IMR-90 (cell line): ENCODE measurements around the gene ITSN2. TPM values are rescaled to one million over a fixed set of nuclear protein-coding genes. Genes with fewer than 3 reads are reported as not detected.

Experiments
- ATAC-seq: fragments of 200-7000 bp; cut with Tn5 transposase; 2 replicates; pipeline ENCODE4 v1.9.1; 2020; ENCODE audit warnings: low read depth, mild to moderate bottlenecking, moderate library complexity
- BruUV-seq: library from RNA; stranded (reverse); fragments of 400-500 nt; replicated peaks from 2 replicates; lab custom pipeline; 2021; lab: Mats Ljungman, UMichigan
- CTCF ChIA-PET: fragments of 300-600 bp; formaldehyde crosslinking; extraction: SDS; loops from one replicate; lab custom pipeline; 2021; ENCODE audit warnings: antibody characterized with exemption; lab: Yijun Ruan, JAX
- POLR2A ChIA-PET: fragments of 300-600 bp; sonication (Branson Sonifier 250); formaldehyde crosslinking; loops from one replicate; lab custom pipeline; 2022; ENCODE audit warnings: antibody characterized with exemption; ENCODE audit not compliant: unreplicated experiment; lab: Charles Lee
- DNase-seq: peaks from one replicate; pipeline ENCODE4 v3.0.0; 2013
- H2AFZ ChIP-seq: replicated peaks from 2 replicates; pipeline ENCODE3; 2013; ENCODE audit warnings: low read length, mild to moderate bottlenecking; ENCODE audit not compliant: poor library complexity
- H2AK5ac ChIP-seq: 2 replicates; pipeline ENCODE4 v1.6.1; 2013; ENCODE audit warnings: low read depth, low read length, inconsistent platforms
- H2AK9ac ChIP-seq: replicated peaks from 2 replicates; pipeline ENCODE3; 2013; ENCODE audit warnings: mild to moderate bottlenecking, low read depth, low read length, moderate library complexity; ENCODE audit not compliant: poor library complexity
- H2BK120ac ChIP-seq: 2 replicates; pipeline ENCODE4 v1.6.1; 2013; ENCODE audit warnings: low read depth, low read length, inconsistent platforms
- H2BK15ac ChIP-seq: 3 replicates; pipeline ENCODE4 v1.6.1; 2013; ENCODE audit warnings: low read depth, low read length, inconsistent platforms
- H2BK20ac ChIP-seq: 2 replicates; pipeline ENCODE4 v1.6.1; 2013; ENCODE audit warnings: low read depth, mild to moderate bottlenecking, inconsistent platforms, low read length, moderate library complexity
- H2BK5ac ChIP-seq: 2 replicates; pipeline ENCODE4 v1.6.1; 2013; ENCODE audit warnings: mild to moderate bottlenecking, low read depth, low read length, inconsistent platforms; ENCODE audit not compliant: poor library complexity, severe bottlenecking
- H3K14ac ChIP-seq: replicated peaks from 2 replicates; pipeline ENCODE4 v1.6.1; 2013; ENCODE audit warnings: low read depth, low read length, inconsistent platforms
- H3K18ac ChIP-seq: 2 replicates; pipeline ENCODE4 v1.6.1; 2013; ENCODE audit warnings: low read depth, low read length, control low read depth
- H3K23ac ChIP-seq: 2 replicates; pipeline ENCODE4 v1.6.1; 2013; ENCODE audit warnings: low read depth, low read length, inconsistent platforms
- H3K27ac ChIP-seq: 2 replicates; pipeline ENCODE4 v1.5.1; 2013; ENCODE audit warnings: mild to moderate bottlenecking, control low read depth, low read length; ENCODE audit not compliant: insufficient read depth
- H3K27me3 ChIP-seq: 2 replicates; pipeline ENCODE4 v1.6.1; 2013; ENCODE audit warnings: low read length; ENCODE audit not compliant: control insufficient read depth, insufficient read depth
- H3K36me3 ChIP-seq: 2 replicates; pipeline ENCODE4 v1.6.1; 2013; ENCODE audit warnings: low read length, mixed read lengths; ENCODE audit not compliant: control insufficient read depth, insufficient read depth
- H3K4ac ChIP-seq: 2 replicates; pipeline ENCODE4 v1.6.1; 2013; ENCODE audit warnings: low read depth, low read length, inconsistent platforms
- H3K4me1 ChIP-seq: 2 replicates; pipeline ENCODE4 v1.6.1; 2013; ENCODE audit warnings: low read length, mixed read lengths; ENCODE audit not compliant: control insufficient read depth, insufficient read depth
- H3K4me2 ChIP-seq: 2 replicates; pipeline ENCODE4 v1.6.1; 2013; ENCODE audit warnings: low read depth, mild to moderate bottlenecking, control low read depth, low read length, moderate library complexity
- H3K4me3 ChIP-seq: 2 replicates; pipeline ENCODE4 v1.5.1; 2013; ENCODE audit warnings: low read depth, mild to moderate bottlenecking, control low read depth, low read length, moderate library complexity; ENCODE audit not compliant: insufficient read depth
- H3K56ac ChIP-seq: 2 replicates; pipeline ENCODE4 v1.6.1; 2013; ENCODE audit warnings: low read length, inconsistent platforms; ENCODE audit not compliant: insufficient read depth; ENCODE audit errors: extremely low read depth
- H3K79me1 ChIP-seq, 2 experiments: 2 replicates each; pipeline ENCODE4 v1.6.1; 2013; ENCODE audit warnings: low read length in 2 of 2, inconsistent platforms in 1 of 2, low read depth in 1 of 2
- H3K9ac ChIP-seq: 2 replicates; pipeline ENCODE4 v1.6.1; 2013; ENCODE audit warnings: low read depth, low read length, control low read depth
- H3K9me1 ChIP-seq: 2 replicates; pipeline ENCODE4 v1.6.1; 2013; ENCODE audit warnings: low read length, inconsistent platforms; ENCODE audit not compliant: insufficient read depth
- H3K9me3 ChIP-seq: 2 replicates; pipeline ENCODE4 v1.6.1; 2013; ENCODE audit warnings: low read length; ENCODE audit not compliant: control insufficient read depth, insufficient read depth
- H4K20me1 ChIP-seq: 2 replicates; pipeline ENCODE4 v1.6.1; 2013; ENCODE audit warnings: low read length, inconsistent platforms; ENCODE audit not compliant: insufficient read depth
- H4K5ac ChIP-seq: 2 replicates; pipeline ENCODE4 v1.6.1; 2013; ENCODE audit warnings: mild to moderate bottlenecking, low read depth, low read length, control low read depth
- H4K8ac ChIP-seq, 2 experiments: 2 replicates each; pipeline ENCODE4 v1.6.1; 2013; ENCODE audit warnings: low read depth in 2 of 2, low read length in 2 of 2, control low read depth in 1 of 2, inconsistent platforms in 1 of 2
- H4K91ac ChIP-seq: 2 replicates; pipeline ENCODE4 v1.6.1; 2013; ENCODE audit warnings: low read depth, low read length, inconsistent platforms; ENCODE audit not compliant: insufficient read depth
- FOS ChIP-seq: fragments of 150-350 bp; IDR thresholded peaks from 2 replicates; pipeline ENCODE4 v1.6.1; 2016; ENCODE audit warnings: low read depth, low read length
- MAFK ChIP-seq: IDR thresholded peaks from 2 replicates; pipeline ENCODE4 v1.6.1; 2012; ENCODE audit warnings: low read depth, low read length, improper control_type of control experiment
- MAZ ChIP-seq: IDR thresholded peaks from 2 replicates; pipeline ENCODE4 v1.6.1; 2012; ENCODE audit warnings: low read depth, mild to moderate bottlenecking, low read length, improper control_type of control experiment, moderate library complexity, borderline replicate concordance
- MXI1 ChIP-seq: IDR thresholded peaks from 2 replicates; pipeline ENCODE4 v1.6.1; 2012; ENCODE audit warnings: low read depth, mild to moderate bottlenecking, low read length, moderate library complexity, borderline replicate concordance
- NFE2L2 ChIP-seq: fragments of 150-350 bp; IDR thresholded peaks from 2 replicates; pipeline ENCODE4 v1.6.1; 2016; ENCODE audit warnings: low read depth, mild to moderate bottlenecking, low read length
- RFX5 ChIP-seq: IDR thresholded peaks from 2 replicates; pipeline ENCODE4 v1.8.0; 2012; ENCODE audit warnings: low read depth, mild to moderate bottlenecking, low read length, moderate library complexity
- WGBS, 2 experiments: methylation state at CpG; one replicate each; pipeline versions ENCODE4 v1.1.5 to v1.1.7; 2013; ENCODE audit warnings: missing lambda C conversion rate in 2 of 2; ENCODE audit not compliant: insufficient read length in 1 of 2; ENCODE audit errors: extremely low coverage in 2 of 2; 5-methylcytosine and 5-hydroxymethylcytosine counted together
- dilution Hi-C: fragments of 300-500 bp; cut with HindIII; formaldehyde crosslinking; loops from one replicate; pipeline ENCODE4 v1.14.3; 2018; ENCODE audit warnings: low sequenced_read_pairs; ENCODE audit not compliant: unreplicated experiment
- in situ Hi-C: fragments of 300-500 bp; cut with MboI; formaldehyde crosslinking; loops from 3 replicates; pipeline ENCODE4 v1.14.3; 2019; ENCODE audit warnings: low sequenced_read_pairs, inconsistent platforms, mixed read lengths
- intact Hi-C: fragments of 100-400 bp; cut with micrococcal nuclease; formaldehyde crosslinking; loops from 2 replicates; pipeline ENCODE4 v1.10.0; 2022
- polyA plus RNA-seq, 3 experiments: library from polyadenylated mRNA; depleted of rRNA; stranded (reverse); fragments of >200 nt; gene quantifications; 2 replicates each; pipeline ENCODE4 v1.2.3, GENCODE V29; 2012; ENCODE audit warnings: low replicate concordance in 1 of 3
- total RNA-seq: library from RNA; depleted of rRNA; stranded (reverse); fragments of >200 nt; gene quantifications from 2 replicates; pipeline ENCODE4 v1.2.3, GENCODE V29; 2012

The ITSN2 gene
- total and polyA plus RNA-seq, 2 of the 4 experiments (the other 2 are of a cell fraction): 10.7 to 17.2 TPM

DNA sequence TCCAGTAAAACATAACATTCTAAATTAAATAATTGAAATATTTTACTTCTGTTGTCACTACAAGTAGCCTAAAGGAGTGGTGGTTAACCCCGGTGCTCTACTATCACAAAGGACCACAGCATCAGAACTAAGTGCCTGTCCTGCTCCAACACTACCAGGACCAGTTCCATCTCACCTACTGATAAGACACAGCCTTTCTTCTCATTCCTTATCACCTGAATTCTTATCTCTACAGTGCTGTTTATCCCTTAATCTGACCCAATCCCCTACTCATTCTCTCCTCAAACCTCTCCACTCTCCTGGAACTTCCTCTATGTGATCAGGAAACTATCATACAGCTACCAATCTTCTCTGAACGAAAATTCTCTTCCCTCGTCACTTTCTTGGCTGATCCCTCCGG lies 80.2 kb downstream of the ITSN2 start:
- Histone ChIP-seq H3K27me3 (no peaks in the 10 kb centered on the region), H3K4me1 (no peaks in the 10 kb centered on the region; the same call in 1 of the 2 replicates), H3K9me3 (no peaks in the 10 kb centered on the region), H2BK120ac (no peak overlapping the region), H2AK5ac (no peak overlapping the region), H4K8ac (no peak overlapping the region), H2BK20ac (no peak overlapping the region), H3K56ac (no peak overlapping the region), H3K4me2 (no peak overlapping the region), H4K5ac (no peak overlapping the region), H3K14ac (no peak overlapping the region), H3K4ac (no peak overlapping the region), H2BK5ac (no peak overlapping the region), H3K79me1 (peaks cover 0 to 3% of the 10 kb centered on the region in 2 experiments; a peak in 1 of 4 replicates), H3K27ac (no peak overlapping the region), H3K23ac (no peak overlapping the region; the same call in 1 of the 2 replicates), H4K91ac (no peak overlapping the region), H4K20me1 (no peaks in the 10 kb centered on the region), H3K9me1 (0 out of 2 replicates have a peak, but pooled peaks cover 2% of the 10 kb centered on the region), H3K9ac (no peak overlapping the region), H3K18ac (no peak overlapping the region), H2AK9ac (no peak overlapping the region), H3K4me3 (no peak overlapping the region), H3K36me3 (peaks cover 8% of the 10 kb centered on the region), H2BK15ac (no peak overlapping the region), H2AFZ (no peak overlapping the region)
- no TSS peak for BruUV-seq
- TF ChIP-seq MAZ (no peak), FOS (no peak), NFE2L2 (no peak), MAFK (no peak), MXI1 (no peak), RFX5 (no peak)
- dilution Hi-C loops (no loop called here), intact Hi-C loops (no loop called here), in situ Hi-C loops (no loop called here)
- no peak for DNase-seq
- ATAC-seq: no peak
- CTCF ChIA-PET: no interaction called here
- POLR2A ChIA-PET: no interaction called here
- 87% methylated on average over 3 of the region's 4 CpGs; no CpG with 5 or more reads in 1 of the 2 experiments for WGBS, 2 experiments
